Gastroesophageal sphincter (tissue), 4 donors: Measurements from ENCODE around the gene PER2. TPM values are rescaled to one million over a fixed set of nuclear protein-coding genes. Genes with fewer than 3 reads are reported as not detected.
A peak's percentile ranks its signal among the peaks of the same experiment; 100 is the strongest.

Experiments used
- ATAC-seq: fragments of 150-250 bp; one replicate; pipeline ENCODE4 v1.9.1; 2016; ENCODE audit warnings: mild to moderate bottlenecking, moderate library complexity
- H3K27ac ChIP-seq, 4 donors: fragments of 200-600 bp; sonication (generic) in 3 of 4; 1 replicate in 3 of 4; 2 replicates in 1 of 4; pipeline ENCODE4 v1.5.1; 2016 to 2019
- H3K27me3 ChIP-seq: fragments of 200-600 bp; sonication (generic); one replicate; pipeline ENCODE4 v1.5.1; 2019
- H3K36me3 ChIP-seq, 2 donors: fragments of 200-600 bp; sonication (generic); one replicate each; pipeline ENCODE4 v1.5.1; 2019; ENCODE audit warnings: control low read depth in 1 of 2
- H3K4me1 ChIP-seq, 3 donors: fragments of 200-600 bp; sonication (generic); 1 replicate in 2 of 3; 2 replicates in 1 of 3; pipeline ENCODE4 v1.5.1; 2016 to 2019; ENCODE audit warnings: control low read depth in 2 of 3
- H3K4me3 ChIP-seq, 2 donors: fragments of 200-600 bp; sonication (generic); one replicate each; pipeline ENCODE4 v1.5.1; 2019; ENCODE audit warnings: mild to moderate bottlenecking in 1 of 2, moderate library complexity in 1 of 2
- H3K9me3 ChIP-seq, 3 donors: fragments of 200-600 bp; sonication (generic); one replicate each; pipeline ENCODE4 v1.5.1; 2017 to 2019; ENCODE audit warnings: control low read depth in 2 of 3
- CTCF ChIP-seq, 4 experiments: fragments of 200-600 bp in 2 of 4; fragments of 450-650 bp in 2 of 4; sonication (generic) in 1 of 4; IDR thresholded peaks; one replicate each; pipeline ENCODE4 v1.5.1; 2017 to 2019; ENCODE audit warnings: antibody characterized with exemption in 4 of 4, mild to moderate bottlenecking in 2 of 4, moderate library complexity in 2 of 4
- EP300 ChIP-seq: sonication (generic); formaldehyde crosslinking; IDR thresholded peaks from one replicate; pipeline ENCODE4 v1.6.1; 2017; ENCODE audit warnings: antibody characterized with exemption, mild to moderate bottlenecking
- POLR2A ChIP-seq, 2 donors: fragments of 450-650 bp; IDR thresholded peaks; one replicate each; pipeline ENCODE4 v1.6.1; 2017; ENCODE audit warnings: antibody characterized with exemption in 2 of 2, mild to moderate bottlenecking in 2 of 2, moderate library complexity in 1 of 2
- POLR2AphosphoS5 ChIP-seq: sonication (generic); formaldehyde crosslinking; IDR thresholded peaks from one replicate; pipeline ENCODE4 v1.6.1; 2017; ENCODE audit warnings: antibody characterized with exemption
- WGBS, 2 donors: methylation state at CpG; one replicate each; pipeline ENCODE4 v1.1.5; 2018; ENCODE audit warnings: low coverage in 1 of 2; 5-methylcytosine and 5-hydroxymethylcytosine counted together
- total RNA-seq, 4 donors: library from RNA; depleted of rRNA; stranded (reverse); fragments of >200 nt; gene quantifications; one replicate each; pipeline ENCODE4 v1.1.0, GENCODE V29; 2016

Gene PER2
- total RNA-seq, 4 donors from 2014 or later = 8.7 to 20.5 (median 17.0) TPM

GRCh38 chr2:238308177-238308576, 19.8 kb upstream of the PER2 start:
- no peaks in the 10 kb centered on the region for H3K4me1 ChIP-seq
- 80% methylated on average over 1 of the region's 2 CpGs; no CpG with 5 or more reads in 1 of the 2 donors for WGBS, 2 donors

GRCh38 chr2:238306672-238306998, 18.2 kb upstream of the PER2 start:
- Histone ChIP-seq H3K27me3 (peaks cover 6% of the 10 kb centered on the region), H3K4me3 (no peak overlapping the region), H3K27ac (no peak overlapping the region), H3K4me1 (no peaks in the 10 kb centered on the region), H3K36me3 (no peaks in the 10 kb centered on the region), H3K9me3 (no peaks in the 10 kb centered on the region)
- 80 to 88% methylated on average over 1 to 4 of the region's 5 CpGs for WGBS, 2 donors
- ATAC-seq = no peak
- TF ChIP-seq CTCF (IDR thresholded peaks at IDR 0.05) = no peak
- no peak for TF ChIP-seq POLR2AphosphoS5
- TF ChIP-seq POLR2A (IDR thresholded peaks at IDR 0.05) = no peak
- TF ChIP-seq EP300 = no peak

More at GRCh38 chr2:238308177-238308576, 19.8 kb upstream of the PER2 start:
- no peak for TF ChIP-seq POLR2AphosphoS5
- no peak for TF ChIP-seq POLR2A (IDR thresholded peaks at IDR 0.05)
- no peak for TF ChIP-seq CTCF (IDR thresholded peaks at IDR 0.05)
- TF ChIP-seq EP300 = no peak
- no peaks in the 10 kb centered on the region for H3K9me3 ChIP-seq
- no peaks in the 10 kb centered on the region for H3K36me3 ChIP-seq
- peaks cover 6% of the 10 kb centered on the region for H3K27me3 ChIP-seq
- no peak overlapping the region for H3K27ac ChIP-seq
- H3K4me3 ChIP-seq = no peak overlapping the region
- ATAC-seq = no peak

- peaks cover 6% of the 10 kb centered on the region for H3K27me3 ChIP-seq
- no peak for ATAC-seq
- 60 to 70% methylated on average over 2 to 4 of the region's 11 CpGs for WGBS, 2 donors
Observed at GRCh38 chr2:238305965-238306671, 17.7 kb upstream of the PER2 start.

GRCh38 chr2:238305092-238305862, 16.9 kb upstream of the PER2 start:
- no peak for ATAC-seq

More at GRCh38 chr2:238305965-238306671, 17.7 kb upstream of the PER2 start:
- no peak overlapping the region for H3K4me3 ChIP-seq
- TF ChIP-seq CTCF (IDR thresholded peaks at IDR 0.05) = no peak
- no peak for TF ChIP-seq POLR2AphosphoS5
- TF ChIP-seq EP300 = no peak
- no peak for TF ChIP-seq POLR2A (IDR thresholded peaks at IDR 0.05)
- no peaks in the 10 kb centered on the region for H3K36me3 ChIP-seq
- H3K4me1 ChIP-seq = no peaks in the 10 kb centered on the region
- no peak overlapping the region for H3K27ac ChIP-seq
- H3K9me3 ChIP-seq = no peaks in the 10 kb centered on the region

More at GRCh38 chr2:238305092-238305862, 16.9 kb upstream of the PER2 start:
- peaks cover 3% of the 10 kb centered on the region for H3K27me3 ChIP-seq
- H3K4me3 ChIP-seq = no peak overlapping the region
- WGBS, 2 donors = 85 to 86% methylated on average over 5 to 8 of the region's 12 CpGs
- TF ChIP-seq POLR2AphosphoS5 (no peak), CTCF (IDR thresholded peaks at IDR 0.05) (peak in 1 of 4 experiments; percentile 18)
- H3K27ac ChIP-seq = no peak overlapping the region
- no peaks in the 10 kb centered on the region for H3K4me1 ChIP-seq
- H3K9me3 ChIP-seq = no peaks in the 10 kb centered on the region
- no peaks in the 10 kb centered on the region for H3K36me3 ChIP-seq
